ENCODE data around the gene KRT25.

Gene KRT25

GRCh38 chr17:40699371-40699770 is 55.8 kb downstream of the KRT25 start:
- no peak for DNase-seq (ENCODE audit: low read depth in 2 of 3, low spot score in 1 of 3)
